ENCODE results near the gene P2RX1. TPM values are rescaled to one million over a fixed set of nuclear protein-coding genes. Genes with fewer than 3 reads are reported as not detected.

The P2RX1 gene
- total RNA-seq, 2 experiments from 2014 or later: 0.12 TPM; not detected in 1

- no peak overlapping the region for H3K27ac Mint-ChIP-seq
- ChIA-PET POLR2A (no interaction called here), CTCF (interaction anchor here (0.6 to 1.5 kb wide), 2 partner anchors 8 to 112 kb away, joined by 3 read pairs; partner anchors contain the start of gene NCBP3)
- no peaks in the 10 kb centered on the region for H3K27me3 Mint-ChIP-seq
- H3K36me3 Mint-ChIP-seq (ENCODE audit: low read depth): peaks cover 34% of the 10 kb centered on the region
- no peak overlapping the region for H3K4me3 Mint-ChIP-seq
- H3K4me1 Mint-ChIP-seq: peaks cover 54% of the 10 kb centered on the region
- no peak for DNase-seq
- H3K9me3 Mint-ChIP-seq: no peaks in the 10 kb centered on the region
Observed at GRCh38 chr17:3957735-3958599, 41.7 kb upstream of the P2RX1 start.

GRCh38 chr17:3956983-3957382 lies 40.7 kb upstream of the P2RX1 start:
- Mint-ChIP-seq H3K27ac (no peak overlapping the region), H3K4me3 (no peak overlapping the region), H3K36me3 (ENCODE audit: low read depth) (peaks cover 27% of the 10 kb centered on the region), H3K27me3 (no peaks in the 10 kb centered on the region), H3K4me1 (peaks cover 44% of the 10 kb centered on the region), H3K9me3 (no peaks in the 10 kb centered on the region)
- DNase-seq: no peak
- CTCF ChIA-PET: interaction anchor here (0.5 to 1.5 kb wide), 3 partner anchors 9 to 181 kb away, joined by 3 read pairs; partner anchors contain the start of gene NCBP3
- POLR2A ChIA-PET: interaction anchor here (1.1 kb wide), 1 partner anchor 8 kb away, joined by 3 read pairs; no protein-coding TSS in a partner anchor

GRCh38 chr17:3956327-3956957 lies 40.2 kb upstream of the P2RX1 start:
- Mint-ChIP-seq H3K36me3 (ENCODE audit: low read depth) (peaks cover 28% of the 10 kb centered on the region), H3K4me3 (no peak overlapping the region), H3K4me1 (peaks cover 39% of the 10 kb centered on the region), H3K27ac (peak overlapping the region; percentile 25), H3K27me3 (no peaks in the 10 kb centered on the region), H3K9me3 (no peaks in the 10 kb centered on the region)
- POLR2A ChIA-PET: interaction anchor here (1.1 kb wide), 1 partner anchor 9 kb away, joined by 3 read pairs; no protein-coding TSS in a partner anchor
- CTCF ChIA-PET: interaction anchor here (0.5 to 1.5 kb wide), 2 partner anchors 110 to 181 kb away, joined by 3 read pairs; partner anchors contain the start of gene NCBP3
- DNase-seq: no peak

DNA sequence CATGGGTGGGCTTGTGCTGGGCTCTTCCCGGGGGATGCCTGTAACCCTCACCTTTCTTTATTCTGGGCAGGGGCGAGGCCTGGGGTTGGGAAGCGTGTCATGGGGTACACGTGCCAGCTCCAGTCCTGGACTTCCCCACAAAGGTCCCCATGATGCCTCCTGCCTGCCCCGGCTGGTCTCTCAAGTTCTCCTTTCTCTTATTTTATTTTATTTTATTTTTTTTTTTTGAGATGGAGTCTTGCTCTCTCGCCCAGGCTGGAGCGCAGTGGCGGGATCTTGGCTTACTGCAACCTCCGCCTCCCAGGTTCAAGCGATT lies 39.4 kb upstream of the P2RX1 start:
- CTCF ChIA-PET: no interaction called here
- DNase-seq: no peak
- Mint-ChIP-seq H3K27me3 (no peaks in the 10 kb centered on the region), H3K9me3 (no peaks in the 10 kb centered on the region), H3K36me3 (ENCODE audit: low read depth) (peaks cover 24% of the 10 kb centered on the region), H3K27ac (no peak overlapping the region), H3K4me3 (no peak overlapping the region), H3K4me1 (peaks cover 31% of the 10 kb centered on the region)
- POLR2A ChIA-PET: interaction anchor here (1.1 kb wide), 1 partner anchor 9 kb away, joined by 3 read pairs; no protein-coding TSS in a partner anchor

DNA sequence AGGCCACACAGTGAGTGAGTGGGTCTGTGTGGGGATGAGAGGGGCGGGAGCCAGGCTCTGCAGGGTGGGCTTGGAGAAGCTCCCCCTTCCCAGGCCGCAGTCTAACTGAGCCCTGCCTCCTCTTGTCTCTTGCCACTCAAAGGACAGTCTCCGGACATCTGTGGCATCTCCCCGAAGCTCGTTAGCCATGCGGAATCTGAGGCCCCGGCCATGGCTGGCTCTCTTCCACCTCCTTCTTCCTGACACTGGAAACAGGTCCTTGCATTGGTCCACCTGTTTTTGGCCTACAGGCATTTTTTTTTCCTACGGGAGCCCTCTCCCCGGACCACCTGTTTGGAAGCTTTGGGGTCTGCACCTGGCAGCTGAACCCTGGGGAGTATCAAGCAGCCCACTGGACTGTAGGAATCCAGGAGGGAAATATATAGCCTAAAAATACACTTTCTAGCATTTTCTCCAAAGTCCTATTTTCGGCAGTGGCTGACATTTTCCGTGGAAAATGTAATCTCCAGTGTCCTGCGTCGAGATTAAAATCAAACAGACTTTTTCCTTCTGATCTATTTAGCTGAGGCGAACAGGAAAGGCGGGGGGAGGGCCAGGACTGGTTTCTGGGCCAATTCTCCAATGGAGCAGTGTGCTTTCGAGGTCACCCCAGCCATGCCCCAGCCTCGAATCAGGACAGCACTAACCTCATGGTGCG lies 38.9 kb upstream of the P2RX1 start:
- Mint-ChIP-seq H3K4me3 (no peak overlapping the region), H3K27ac (no peak overlapping the region), H3K27me3 (no peaks in the 10 kb centered on the region), H3K9me3 (no peaks in the 10 kb centered on the region), H3K4me1 (peaks cover 26% of the 10 kb centered on the region), H3K36me3 (ENCODE audit: low read depth) (peaks cover 21% of the 10 kb centered on the region)
- ChIA-PET POLR2A (no interaction called here), CTCF (no interaction called here)
- no peak for DNase-seq

GRCh38 chr17:3954086-3954485 lies 37.8 kb upstream of the P2RX1 start:
- ChIA-PET POLR2A (no interaction called here), CTCF (no interaction called here)
- H3K27ac Mint-ChIP-seq: no peak overlapping the region
- no peak for DNase-seq
- H3K4me3 Mint-ChIP-seq: no peak overlapping the region
- peaks cover 17% of the 10 kb centered on the region for H3K4me1 Mint-ChIP-seq
- no peaks in the 10 kb centered on the region for H3K27me3 Mint-ChIP-seq
- H3K9me3 Mint-ChIP-seq: no peaks in the 10 kb centered on the region
- peaks cover 27% of the 10 kb centered on the region for H3K36me3 Mint-ChIP-seq (ENCODE audit: low read depth)

GRCh38 chr17:3953542-3953941 lies 37.3 kb upstream of the P2RX1 start:
- Mint-ChIP-seq H3K4me1 (peaks cover 16% of the 10 kb centered on the region), H3K9me3 (no peaks in the 10 kb centered on the region), H3K36me3 (ENCODE audit: low read depth) (peaks cover 29% of the 10 kb centered on the region), H3K4me3 (no peak overlapping the region), H3K27ac (no peak overlapping the region), H3K27me3 (no peaks in the 10 kb centered on the region)
- no peak for DNase-seq
- CTCF ChIA-PET: no interaction called here
- POLR2A ChIA-PET: no interaction called here

GRCh38 chr17:3952186-3952585 lies 35.9 kb upstream of the P2RX1 start:
- Mint-ChIP-seq H3K36me3 (ENCODE audit: low read depth) (peaks cover 29% of the 10 kb centered on the region), H3K4me1 (peaks cover 10% of the 10 kb centered on the region)
- POLR2A ChIA-PET: no interaction called here

DNA sequence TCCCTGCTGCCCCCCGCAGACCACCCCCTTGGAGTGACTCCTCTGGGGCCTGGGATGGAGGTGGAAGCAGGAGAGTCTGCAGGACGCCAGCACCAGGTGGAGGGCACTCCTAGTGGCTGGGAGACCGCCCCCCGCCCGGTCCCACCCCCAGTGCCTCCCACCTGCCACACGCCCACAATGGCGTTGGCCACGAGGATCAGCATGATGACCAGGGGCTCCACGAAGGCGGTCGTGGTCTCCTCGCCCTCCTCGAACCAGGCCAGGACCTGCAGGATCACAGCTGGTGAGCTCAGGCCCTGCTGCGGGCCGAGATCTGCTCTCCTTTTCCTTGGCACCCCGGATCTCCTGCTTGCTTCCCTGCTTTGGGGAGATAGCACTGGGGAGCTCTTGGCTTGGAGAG lies 35.2 kb upstream of the P2RX1 start:
- DNase-seq: no peak
- Mint-ChIP-seq H3K9me3 (no peaks in the 10 kb centered on the region), H3K27me3 (no peaks in the 10 kb centered on the region), H3K4me1 (peaks cover 2% of the 10 kb centered on the region), H3K4me3 (no peak overlapping the region), H3K27ac (no peak overlapping the region), H3K36me3 (ENCODE audit: low read depth) (peaks cover 24% of the 10 kb centered on the region)
- ChIA-PET POLR2A (no interaction called here), CTCF (interaction anchor here (0.6 kb wide), 1 partner anchor 268 kb away, joined by 3 read pairs; no protein-coding TSS in a partner anchor)

More at GRCh38 chr17:3952186-3952585, 35.9 kb upstream of the P2RX1 start:
- Mint-ChIP-seq H3K27ac (no peak overlapping the region), H3K27me3 (no peaks in the 10 kb centered on the region), H3K4me3 (no peak overlapping the region), H3K9me3 (no peaks in the 10 kb centered on the region)
- CTCF ChIA-PET: interaction anchor here (0.6 kb wide), 2 partner anchors 247 to 268 kb away, joined by 3 read pairs; no protein-coding TSS in a partner anchor
- DNase-seq: no peak

DNA sequence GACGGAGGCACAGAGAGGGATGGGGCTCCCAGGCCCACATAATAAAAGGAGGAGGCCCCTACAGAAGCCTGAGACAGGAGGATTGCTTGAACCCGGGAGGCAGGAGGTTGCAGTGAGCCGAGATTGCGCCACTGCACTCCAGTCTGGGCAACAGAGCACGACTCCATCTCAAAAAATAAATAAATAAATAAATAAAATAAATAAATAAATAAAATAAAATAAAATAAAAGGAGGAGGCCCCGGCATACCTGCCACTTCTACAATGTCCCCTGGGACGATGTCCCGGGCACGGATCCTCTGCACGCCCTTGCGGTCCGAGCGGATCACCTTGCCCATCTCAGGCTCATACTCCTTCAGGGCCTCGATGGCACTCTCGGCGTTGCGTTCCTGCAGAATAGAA lies 34.7 kb upstream of the P2RX1 start:
- H3K9me3 Mint-ChIP-seq: no peaks in the 10 kb centered on the region
- H3K4me1 Mint-ChIP-seq: peaks cover 2% of the 10 kb centered on the region
- ChIA-PET POLR2A (no interaction called here), CTCF (no interaction called here)
- no peak overlapping the region for H3K4me3 Mint-ChIP-seq
- DNase-seq: no peak
- no peak overlapping the region for H3K27ac Mint-ChIP-seq
- no peaks in the 10 kb centered on the region for H3K27me3 Mint-ChIP-seq
- peaks cover 26% of the 10 kb centered on the region for H3K36me3 Mint-ChIP-seq (ENCODE audit: low read depth)

DNA sequence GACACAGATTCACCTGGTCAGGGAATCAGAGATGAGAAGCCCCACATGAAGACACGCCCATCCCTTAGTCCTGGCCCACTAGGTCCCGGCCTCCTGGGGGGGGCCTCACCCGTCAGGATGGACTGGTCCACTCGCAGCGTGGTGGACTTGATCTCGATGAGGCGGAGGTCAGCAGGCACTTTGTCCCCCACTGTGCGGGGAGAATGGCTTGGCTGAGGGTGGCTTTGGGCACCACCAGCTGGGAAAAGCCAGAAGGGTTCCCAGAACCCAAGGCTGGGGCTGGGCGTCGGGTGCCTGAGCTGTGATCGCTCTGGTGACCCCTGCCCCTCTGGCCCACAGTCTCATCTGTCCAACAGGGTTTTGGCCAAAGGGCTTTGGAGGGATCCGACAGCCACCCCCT lies 34.3 kb upstream of the P2RX1 start:
- POLR2A ChIA-PET: no interaction called here
- Mint-ChIP-seq H3K9me3 (no peaks in the 10 kb centered on the region), H3K27me3 (no peaks in the 10 kb centered on the region), H3K36me3 (ENCODE audit: low read depth) (peaks cover 28% of the 10 kb centered on the region), H3K4me3 (no peak overlapping the region), H3K4me1 (peaks cover 2% of the 10 kb centered on the region), H3K27ac (peak overlapping the region; percentile 64)
- no peak for DNase-seq
- CTCF ChIA-PET: interaction anchor here (1.2 kb wide), 1 partner anchor 18 kb away, joined by 3 read pairs; no protein-coding TSS in a partner anchor

- ChIA-PET CTCF (interaction anchor here (0.5 to 2.0 kb wide), 7 partner anchors 10 to 211 kb away, joined by 3 to 6 read pairs (median 3); no protein-coding TSS in a partner anchor), POLR2A (interaction anchor here (0.6 kb wide), 1 partner anchor 29 kb away, joined by 3 read pairs; no protein-coding TSS in a partner anchor)
- no peaks in the 10 kb centered on the region for H3K27me3 Mint-ChIP-seq
- peaks cover 31% of the 10 kb centered on the region for H3K36me3 Mint-ChIP-seq (ENCODE audit: low read depth)
- DNase-seq: no peak
- H3K4me1 Mint-ChIP-seq: peaks cover 2% of the 10 kb centered on the region
- H3K4me3 Mint-ChIP-seq: no peak overlapping the region
- no peaks in the 10 kb centered on the region for H3K9me3 Mint-ChIP-seq
- H3K27ac Mint-ChIP-seq: peak overlapping the region; percentile 41
Observed at GRCh38 chr17:3949418-3949817, 33.2 kb upstream of the P2RX1 start.
